HepG2 (cell line): ENCODE data around the gene CDK17. TPM values are rescaled to one million over a fixed set of nuclear protein-coding genes. Genes with fewer than 3 reads are reported as not detected.

Experiments
- ATF7-NPFF ChIP-seq: sonication (generic); formaldehyde crosslinking; IDR thresholded peaks from 2 replicates; pipeline ENCODE4 v1.8.1; 2023; ENCODE audit warnings: mild to moderate bottlenecking, low read depth, missing genetic modification reagents, moderate library complexity
- BHLHE40 ChIP-seq: IDR thresholded peaks from 2 replicates; pipeline ENCODE4 v1.6.1; 2011; ENCODE audit warnings: low read length, improper control_type of control experiment
- HHEX ChIP-seq: IDR thresholded peaks from 2 replicates; pipeline ENCODE4 v1.6.1; 2016; ENCODE audit warnings: control low read depth
- HMGA1 ChIP-seq: sonication (generic); formaldehyde crosslinking; conservative IDR thresholded peaks from 2 replicates; pipeline ENCODE4 v1.4.0; 2020; ENCODE audit warnings: missing genetic modification reagents
- HOXD1 ChIP-seq: sonication (generic); formaldehyde crosslinking; IDR thresholded peaks from 2 replicates; pipeline ENCODE4 v1.5.0; 2020; ENCODE audit warnings: missing genetic modification reagents
- IKZF4 ChIP-seq: sonication (generic); formaldehyde crosslinking; IDR thresholded peaks from 2 replicates; pipeline ENCODE4 v1.5.1; 2020; ENCODE audit warnings: borderline replicate concordance, mild to moderate bottlenecking, low read depth, missing genetic modification reagents; ENCODE audit errors: not compliant biosample characterization
- KDM2A ChIP-seq: sonication (generic); formaldehyde crosslinking; IDR thresholded peaks from 2 replicates; pipeline ENCODE4 v1.4.0; 2020; ENCODE audit warnings: low read depth, missing genetic modification reagents, borderline replicate concordance
- KDM5B ChIP-seq: sonication (generic); formaldehyde crosslinking; IDR thresholded peaks from 2 replicates; pipeline ENCODE4 v1.4.0; 2020; ENCODE audit warnings: missing genetic modification reagents, mild to moderate bottlenecking, borderline replicate concordance
- MBNL3 ChIP-seq: fragments of 250-450 bp; sonication (Bioruptor Pico); conservative IDR thresholded peaks from 2 replicates; pipeline ENCODE4 v1.8.0; 2022; ENCODE audit warnings: mild to moderate bottlenecking, inconsistent platforms
- NFIC ChIP-seq: IDR thresholded peaks from 2 replicates; pipeline ENCODE4 v1.6.1; 2012; ENCODE audit warnings: mild to moderate bottlenecking, low read length, inconsistent platforms
- POGZ ChIP-seq: sonication (generic); formaldehyde crosslinking; IDR thresholded peaks from 2 replicates; pipeline ENCODE4 v1.4.0; 2020; ENCODE audit warnings: mild to moderate bottlenecking, missing genetic modification reagents
- RBM39 ChIP-seq: fragments of 200-400 bp; formaldehyde crosslinking; IDR thresholded peaks from one replicate; pipeline ENCODE4 v1.6.1; 2018; ENCODE audit warnings: antibody characterized with exemption, mild to moderate bottlenecking, low read depth, low read length; ENCODE audit not compliant: poor library complexity, severe bottlenecking
- RELA ChIP-seq: sonication (generic); formaldehyde crosslinking; IDR thresholded peaks from 2 replicates; pipeline ENCODE4 v1.4.0; 2020; ENCODE audit warnings: missing genetic modification reagents
- SIN3A ChIP-seq: IDR thresholded peaks from 2 replicates; pipeline ENCODE4 v1.6.1; 2011; ENCODE audit warnings: low read depth, mild to moderate bottlenecking, control low read depth, low read length, borderline replicate concordance
- SP1 ChIP-seq, 2 experiments: fragments of 450-650 bp in 1 of 2; sonication (generic) in 1 of 2; formaldehyde crosslinking in 1 of 2; IDR thresholded peaks; 2 replicates each; pipeline versions ENCODE4 v1.4.0 to v1.6.1; 2016 to 2020; ENCODE audit warnings: missing genetic modification reagents in 1 of 2
- TCF12 ChIP-seq, 2 experiments: fragments of 450-650 bp in 1 of 2; sonication (generic) in 1 of 2; formaldehyde crosslinking in 1 of 2; IDR thresholded peaks; 2 replicates each; pipeline versions ENCODE4 v1.6.1 to v1.8.0; 2017 to 2022; ENCODE audit warnings: antibody characterized with exemption in 1 of 2, mild to moderate bottlenecking in 1 of 2, missing genetic modification reagents in 1 of 2, moderate library complexity in 1 of 2
- YEATS4 ChIP-seq: sonication (generic); formaldehyde crosslinking; IDR thresholded peaks from 2 replicates; pipeline ENCODE4 v1.4.0; 2020; ENCODE audit warnings: missing genetic modification reagents, borderline replicate concordance
- ZBTB2 ChIP-seq: sonication (generic); formaldehyde crosslinking; IDR thresholded peaks from 2 replicates; pipeline ENCODE4 v1.8.0; 2022; ENCODE audit warnings: low read depth, missing genetic modification reagents
- ZFYVE20 ChIP-seq: sonication (generic); formaldehyde crosslinking; IDR thresholded peaks from 2 replicates; pipeline ENCODE4 v1.8.0; 2023; ENCODE audit warnings: low read depth, mild to moderate bottlenecking, moderate library complexity, missing genetic modification reagents, borderline replicate concordance
- ZNF121 ChIP-seq: sonication (generic); formaldehyde crosslinking; IDR thresholded peaks from 2 replicates; pipeline ENCODE4 v1.5.0; 2020; ENCODE audit warnings: mild to moderate bottlenecking, missing genetic modification reagents
- ZNF263 ChIP-seq: sonication (generic); formaldehyde crosslinking; IDR thresholded peaks from 2 replicates; pipeline ENCODE4 v1.4.0; 2020; ENCODE audit warnings: missing genetic modification reagents
- ZNF331 ChIP-seq: sonication (generic); formaldehyde crosslinking; IDR thresholded peaks from 2 replicates; pipeline ENCODE4 v1.4.0; 2020; ENCODE audit warnings: missing genetic modification reagents
- ZNF644 ChIP-seq: IDR thresholded peaks from 2 replicates; pipeline ENCODE4 v1.6.1; 2016; ENCODE audit warnings: low read depth
- ZNF687 ChIP-seq: sonication (generic); formaldehyde crosslinking; IDR thresholded peaks from 2 replicates; pipeline ENCODE4 v1.5.1; 2020; ENCODE audit warnings: mild to moderate bottlenecking, missing genetic modification reagents, moderate library complexity
- ZNF713 ChIP-seq: sonication (generic); formaldehyde crosslinking; IDR thresholded peaks from 2 replicates; pipeline ENCODE4 v1.4.0; 2020; ENCODE audit warnings: mild to moderate bottlenecking, missing genetic modification reagents
- polyA plus RNA-seq, 8 experiments: library from polyadenylated mRNA; depleted of rRNA in 3 of 8; stranded (reverse) in 7 of 8; unstranded in 1 of 8; fragments of >200 nt; fragmentation: Illumina TruSeq in 4 of 8; extraction: Trizol in 4 of 8; gene quantifications; 2 replicates each; pipeline versions ENCODE4 v1.2.1 to v1.2.3, GENCODE V29; 2011 to 2016; ENCODE audit warnings: low read depth in 4 of 8, missing spikeins in 1 of 8, mixed read lengths in 1 of 8; ENCODE audit not compliant: insufficient read depth in 1 of 8
- total RNA-seq, 5 experiments: library from RNA; depleted of rRNA; stranded (reverse); fragments of >200 nt; fragmentation: Illumina TruSeq; extraction: Trizol; gene quantifications; 2 replicates each; pipeline ENCODE4 v1.2.3, GENCODE V29; 2016; ENCODE audit warnings: low read depth in 1 of 5

The CDK17 gene
- total and polyA plus RNA-seq, 2 of the 13 experiments (the other 11 are each of a cell fraction or from before 2014, with no cell fraction given), result 9.9 to 22.3 TPM

- peak; percentile 62 for TF ChIP-seq ZNF331 (CRISPR knock-in tag)
- no peak for TF ChIP-seq IKZF4 (CRISPR knock-in tag)
- TF ChIP-seq HMGA1 (CRISPR knock-in tag), result no peak
- peak; percentile 15; the same call in 1 of the 2 replicates for TF ChIP-seq SIN3A
- peak; percentile 79 for TF ChIP-seq ZNF687 (CRISPR knock-in tag)
- TF ChIP-seq ZFYVE20 (CRISPR knock-in tag), result peak; percentile 19; the same call in 1 of the 2 replicates
- no peak for TF ChIP-seq SP1 (IDR thresholded peaks at IDR 0.05)
- TF ChIP-seq SP1 (CRISPR knock-in tag; IDR thresholded peaks at IDR 0.05), result 0 out of 2 replicates have a peak, but pooled peaks have one; percentile 27
- peak; percentile 7; the same call in 1 of the 2 replicates for TF ChIP-seq POGZ (CRISPR knock-in tag)
- TF ChIP-seq ZNF121, result no peak
- no peak for TF ChIP-seq MBNL3
- no peak for TF ChIP-seq ZNF713 (CRISPR knock-in tag)
- no peak for TF ChIP-seq TCF12 (IDR thresholded peaks at IDR 0.05)
- 0 out of 2 replicates have a peak, but pooled peaks have one; percentile 74 for TF ChIP-seq TCF12 (CRISPR knock-in tag; IDR thresholded peaks at IDR 0.05)
- TF ChIP-seq ZBTB2 (CRISPR knock-in tag), result peak; percentile 34; the same call in 1 of the 2 replicates
- peak; percentile 62; the same call in 1 of the 2 replicates for TF ChIP-seq ATF7-NPFF (CRISPR knock-in tag)
- TF ChIP-seq HHEX (CRISPR knock-in tag), result no peak
- peak; percentile 57; the same call in 1 of the 2 replicates for TF ChIP-seq KDM2A (CRISPR knock-in tag)
- TF ChIP-seq KDM5B (CRISPR knock-in tag), result 0 out of 2 replicates have a peak, but pooled peaks have one; percentile 45
- TF ChIP-seq ZNF263 (CRISPR knock-in tag), result peak; percentile 31; the same call in 1 of the 2 replicates
- no peak for TF ChIP-seq ZNF644 (CRISPR knock-in tag)
- peak; percentile 20 for TF ChIP-seq RBM39
- TF ChIP-seq YEATS4 (CRISPR knock-in tag), result peak; percentile 77
- no peak for TF ChIP-seq NFIC
- TF ChIP-seq BHLHE40, result 0 out of 2 replicates have a peak, but pooled peaks have one; percentile 7
- TF ChIP-seq HOXD1 (CRISPR knock-in tag), result no peak
- 0 out of 2 replicates have a peak, but pooled peaks have one; percentile 51 for TF ChIP-seq RELA (CRISPR knock-in tag)
Observed at GRCh38 chr12:96399919-96400630, at the start of gene CDK17 (continued).
